Keratinocyte (primary cell): ENCODE results near the gene ADI1. TPM values are rescaled to one million over a fixed set of nuclear protein-coding genes. Genes with fewer than 3 reads are reported as not detected.
A peak's percentile ranks its signal among the peaks of the same experiment; 100 is the strongest.

Source experiments
- DNase-seq: peaks from one replicate; pipeline ENCODE4 v3.0.0-alpha.2; 2011; ENCODE audit warnings: low read depth, missing footprints, low spot score
- FAIRE-seq: peaks from 2 replicates; lab custom pipeline; 2011; peaks lifted over from hg19 to GRCh38; lab: Jason Lieb, UNC
- H2AFZ ChIP-seq: 2 replicates; pipeline ENCODE4 v1.6.0; 2012; ENCODE audit warnings: low read length, control low read depth, inconsistent platforms; ENCODE audit not compliant: control insufficient read depth
- H3K27ac ChIP-seq: 2 replicates; pipeline ENCODE4 v1.5.1; 2011; ENCODE audit warnings: low read length; ENCODE audit not compliant: control insufficient read depth, insufficient read depth
- H3K27me3 ChIP-seq: 3 replicates; pipeline ENCODE4 v1.6.0; 2011; ENCODE audit warnings: low read length; ENCODE audit not compliant: control insufficient read depth, insufficient read depth; ENCODE audit errors: extremely low read depth
- H3K36me3 ChIP-seq, 2 experiments: 2 replicates in 1 of 2; 3 replicates in 1 of 2; pipeline ENCODE4 v1.5.1; 2011; ENCODE audit warnings: low read length in 2 of 2, mild to moderate bottlenecking in 1 of 2; ENCODE audit not compliant: control insufficient read depth in 2 of 2, insufficient read depth in 2 of 2; ENCODE audit errors: extremely low read depth in 1 of 2
- H3K4me1 ChIP-seq: 3 replicates; pipeline ENCODE4 v1.5.1; 2011; ENCODE audit warnings: low read length; ENCODE audit not compliant: control insufficient read depth, insufficient read depth; ENCODE audit errors: extremely low read depth
- H3K4me2 ChIP-seq: 3 replicates; pipeline ENCODE4 v1.6.0; 2011; ENCODE audit warnings: low read depth, low read length; ENCODE audit not compliant: control insufficient read depth, insufficient read depth; ENCODE audit errors: extremely low read depth
- H3K4me3 ChIP-seq, 3 experiments: fragments of 200-600 bp in 1 of 3; sonication (generic) in 1 of 3; 2 replicates in 2 of 3; 3 replicates in 1 of 3; pipeline ENCODE4 v1.5.1; 2011 to 2016; ENCODE audit warnings: low read length in 3 of 3, mild to moderate bottlenecking in 3 of 3, control low read depth in 2 of 3, inconsistent platforms in 1 of 3, low read depth in 1 of 3, mixed read lengths in 1 of 3, mixed run types in 1 of 3, moderate library complexity in 1 of 3; ENCODE audit not compliant: control insufficient read depth in 2 of 3, insufficient read depth in 2 of 3; ENCODE audit errors: extremely low read depth in 1 of 3
- H3K79me2 ChIP-seq: 2 replicates; pipeline ENCODE4 v1.6.0; 2012; ENCODE audit warnings: low read length; ENCODE audit not compliant: control insufficient read depth, insufficient read depth
- H3K9ac ChIP-seq: 3 replicates; pipeline ENCODE4 v1.6.0; 2011; ENCODE audit warnings: low read length; ENCODE audit not compliant: control insufficient read depth, insufficient read depth; ENCODE audit errors: extremely low read depth
- H3K9me1 ChIP-seq: 3 replicates; pipeline ENCODE4 v1.6.0; 2011; ENCODE audit warnings: low read length; ENCODE audit not compliant: control insufficient read depth, insufficient read depth; ENCODE audit errors: extremely low read depth
- H3K9me3 ChIP-seq: 2 replicates; pipeline ENCODE4 v1.5.1; 2012; ENCODE audit warnings: low read depth, low read length; ENCODE audit not compliant: control insufficient read depth
- H4K20me1 ChIP-seq: 3 replicates; pipeline ENCODE4 v1.6.0; 2011; ENCODE audit warnings: low read length; ENCODE audit not compliant: control insufficient read depth, insufficient read depth; ENCODE audit errors: extremely low read depth
- EZH2 ChIP-seq: IDR thresholded peaks from one replicate; pipeline ENCODE4 v1.6.1; 2012; ENCODE audit warnings: inconsistent platforms, mild to moderate bottlenecking, low read length, moderate library complexity
- dilution Hi-C: fragments of 300-500 bp; cut with MboI; formaldehyde crosslinking; loops from one replicate; pipeline ENCODE4 v1.7.0; 2020; ENCODE audit warnings: low sequenced_read_pairs; ENCODE audit not compliant: extremely low pct_ligation_motif_present
- polyA plus RNA-seq, 5 experiments: library from polyadenylated mRNA; depleted of rRNA in 3 of 5; stranded (reverse) in 3 of 5; stranded (forward) in 1 of 5; unstranded in 1 of 5; fragments of >200 nt; gene quantifications; 1 replicate in 1 of 5; 2 replicates in 3 of 5; 3 replicates in 1 of 5; pipeline versions ENCODE4 v1.2.1 to v1.2.3, GENCODE V29; 2011 to 2012; ENCODE audit warnings: missing spikeins in 2 of 5, low read depth in 1 of 5, low replicate concordance in 1 of 5
- TF ChIP-seq, protein P1 (sequence below), 3 experiments: IDR thresholded peaks in 1 of 3; conservative IDR thresholded peaks in 1 of 3; optimal IDR thresholded peaks in 1 of 3; 2 replicates in 2 of 3; 3 replicates in 1 of 3; pipeline versions ENCODE3 to v1.5.1; 2011; ENCODE audit warnings: low read length in 3 of 3, mild to moderate bottlenecking in 3 of 3, moderate library complexity in 2 of 3, control low read depth in 1 of 3, inconsistent platforms in 1 of 3; ENCODE audit not compliant: insufficient read depth in 2 of 3; ENCODE audit errors: extremely low read depth in 1 of 3

The ADI1 gene
- polyA plus RNA-seq, 1 donor (not counting 4 experiments of a cell fraction or from before 2014, with no cell fraction given), result 47.4 TPM

DNA sequence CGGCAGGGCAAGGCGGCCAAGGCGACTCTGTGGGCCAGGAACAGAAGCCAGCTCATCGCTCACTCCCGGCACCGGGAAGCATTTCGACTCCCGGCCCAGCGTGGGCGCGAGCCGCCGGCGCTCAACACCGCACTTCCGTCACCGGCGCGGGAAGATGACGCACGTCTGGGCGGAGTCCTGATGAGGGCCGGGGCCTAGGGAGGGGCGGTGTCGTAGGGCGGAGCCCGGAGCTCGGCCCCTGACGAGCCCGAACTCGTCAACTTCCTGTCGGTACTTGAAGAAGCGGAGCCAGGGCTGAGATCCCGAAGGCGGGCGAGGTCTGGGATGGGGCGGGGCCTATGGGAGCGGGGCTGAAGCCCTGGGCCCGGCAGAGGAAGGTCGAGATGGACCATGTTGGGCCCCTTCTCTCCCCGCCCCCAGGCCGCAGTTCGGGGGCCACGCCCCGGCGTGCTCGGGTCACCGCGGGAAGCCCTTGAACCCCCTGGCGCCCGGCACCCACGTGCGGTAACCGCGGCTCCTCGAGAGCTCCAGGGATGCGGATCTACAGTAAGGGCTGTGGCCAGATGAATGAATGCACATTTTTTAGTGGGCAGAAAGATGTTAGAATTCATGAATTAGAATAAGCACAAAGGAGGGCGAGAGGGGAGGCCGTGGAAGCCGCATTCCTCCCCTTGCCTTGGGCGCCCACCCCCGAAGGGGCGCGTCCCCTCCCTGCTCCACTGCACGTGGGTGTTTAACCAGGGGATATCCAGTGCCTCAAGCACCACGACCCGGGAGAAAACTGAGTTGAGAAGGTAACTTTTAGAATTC is 39.1 kb upstream of the ADI1 start, which contains the start of gene RNASEH1:
RNASEH1 (minus strand) TSS at position 129 of the 810 bp plus-strand sequence; CDS start at position 56, 73 bp downstream.
- peak within 1 kb of the TSS; percentile 88 for H3K4me2 ChIP-seq
- no peaks in the 10 kb centered on the region for H3K9me3 ChIP-seq
- peaks cover 15 to 17% of the 10 kb centered on the region in 2 experiments for H3K36me3 ChIP-seq
- H3K4me3 ChIP-seq, result peak within 1 kb of the TSS; percentile 85 to 96 (median 91)
- peaks cover 33% of the 10 kb centered on the region for H3K79me2 ChIP-seq
- no peaks in the 10 kb centered on the region for H3K9me1 ChIP-seq
- peak; percentile 51 for FAIRE-seq
- no peaks in the 10 kb centered on the region for H4K20me1 ChIP-seq
- peak; percentile 90 for DNase-seq
- no peak for TF ChIP-seq EZH2
- TF ChIP-seq, protein P1, sequence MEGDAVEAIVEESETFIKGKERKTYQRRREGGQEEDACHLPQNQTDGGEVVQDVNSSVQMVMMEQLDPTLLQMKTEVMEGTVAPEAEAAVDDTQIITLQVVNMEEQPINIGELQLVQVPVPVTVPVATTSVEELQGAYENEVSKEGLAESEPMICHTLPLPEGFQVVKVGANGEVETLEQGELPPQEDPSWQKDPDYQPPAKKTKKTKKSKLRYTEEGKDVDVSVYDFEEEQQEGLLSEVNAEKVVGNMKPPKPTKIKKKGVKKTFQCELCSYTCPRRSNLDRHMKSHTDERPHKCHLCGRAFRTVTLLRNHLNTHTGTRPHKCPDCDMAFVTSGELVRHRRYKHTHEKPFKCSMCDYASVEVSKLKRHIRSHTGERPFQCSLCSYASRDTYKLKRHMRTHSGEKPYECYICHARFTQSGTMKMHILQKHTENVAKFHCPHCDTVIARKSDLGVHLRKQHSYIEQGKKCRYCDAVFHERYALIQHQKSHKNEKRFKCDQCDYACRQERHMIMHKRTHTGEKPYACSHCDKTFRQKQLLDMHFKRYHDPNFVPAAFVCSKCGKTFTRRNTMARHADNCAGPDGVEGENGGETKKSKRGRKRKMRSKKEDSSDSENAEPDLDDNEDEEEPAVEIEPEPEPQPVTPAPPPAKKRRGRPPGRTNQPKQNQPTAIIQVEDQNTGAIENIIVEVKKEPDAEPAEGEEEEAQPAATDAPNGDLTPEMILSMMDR (optimal IDR thresholded peaks at IDR 0.05 in 1 of 3, IDR thresholded peaks at IDR 0.05 in 1 of 3, conservative IDR thresholded peaks at IDR 0.05 in 1 of 3; ENCODE audit: extremely low read depth in 1 of 3, insufficient read depth in 2 of 3, low read length in 3 of 3), result no peak
- H3K27me3 ChIP-seq, result no peaks in the 10 kb centered on the region
- dilution Hi-C loops, result no loop called here
- peak within 1 kb of the TSS; percentile 93 for H3K27ac ChIP-seq
- peak within 1 kb of the TSS; percentile 83 for H2AFZ ChIP-seq
- H3K4me1 ChIP-seq, result peaks cover 7% of the 10 kb centered on the region
- H3K9ac ChIP-seq, result peak within 1 kb of the TSS; percentile 96

DNA sequence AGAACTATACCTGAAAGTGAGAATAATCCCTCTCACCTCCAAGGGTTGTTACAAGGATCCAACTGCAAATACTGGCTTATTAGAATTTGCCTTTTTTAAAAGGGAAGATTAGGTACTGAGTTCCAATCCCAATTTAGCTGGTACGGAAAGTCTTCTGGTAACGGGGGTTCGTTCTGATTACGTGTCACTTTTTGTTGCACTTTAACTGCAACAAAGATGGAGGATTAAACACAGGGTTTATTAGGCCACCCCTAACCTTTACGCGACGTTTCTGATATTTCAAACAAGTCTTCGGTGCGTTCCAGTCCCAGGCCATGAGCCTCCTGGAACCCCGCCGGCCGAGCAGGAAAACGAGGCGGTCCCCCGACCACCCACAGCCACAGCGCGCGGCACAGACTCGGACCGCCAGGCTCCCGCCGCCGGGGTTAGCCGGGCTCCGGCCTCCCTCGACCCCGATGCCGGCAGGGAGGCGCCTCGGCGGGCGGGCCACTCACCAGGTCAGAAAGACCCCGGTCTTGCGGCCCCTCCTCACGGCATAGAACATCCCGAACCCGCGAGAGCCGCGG is 38.4 kb upstream of the ADI1 start:
- Histone ChIP-seq H3K79me2 (peaks cover 33% of the 10 kb centered on the region), H3K36me3 (peaks cover 15 to 17% of the 10 kb centered on the region in 2 experiments), H3K4me1 (peaks cover 7% of the 10 kb centered on the region), H3K27me3 (no peaks in the 10 kb centered on the region), H3K4me2 (peak overlapping the region; percentile 88), H3K9ac (peak overlapping the region; percentile 96), H3K9me3 (no peaks in the 10 kb centered on the region), H3K9me1 (no peaks in the 10 kb centered on the region), H4K20me1 (no peaks in the 10 kb centered on the region), H3K27ac (peak overlapping the region; percentile 93), H2AFZ (peak overlapping the region; percentile 67), H3K4me3 (peak overlapping the region; percentile 85 to 96 (median 91))
- DNase-seq (no peak), FAIRE-seq (no peak)
- dilution Hi-C loops, result no loop called here
- no peak for TF ChIP-seq EZH2
- TF ChIP-seq, protein P1 (optimal IDR thresholded peaks at IDR 0.05 in 1 of 3, IDR thresholded peaks at IDR 0.05 in 1 of 3, conservative IDR thresholded peaks at IDR 0.05 in 1 of 3; ENCODE audit: extremely low read depth in 1 of 3, insufficient read depth in 2 of 3, low read length in 3 of 3), result no peak
